WERI-Rb-1 (cell line): ENCODE results near the gene MRTFB.

ENCODE experiments used
- DNase-seq: peaks from one replicate; pipeline ENCODE4 v3.0.0-alpha.2; 2020
- H3K27ac ChIP-seq: fragments of 250-450 bp; sonication (Bioruptor Pico); 2 replicates; pipeline ENCODE4 v1.5.1; 2020; ENCODE audit warnings: mild to moderate bottlenecking, moderate library complexity
- H3K27me3 ChIP-seq: fragments of 250-450 bp; sonication (Bioruptor Pico); 2 replicates; pipeline ENCODE4 v1.5.1; 2021; ENCODE audit warnings: mild to moderate bottlenecking, low read depth, moderate library complexity; ENCODE audit not compliant: insufficient read depth, severe bottlenecking
- H3K36me3 ChIP-seq: fragments of 250-450 bp; sonication (Bioruptor Pico); 2 replicates; pipeline ENCODE4 v1.5.1; 2020; ENCODE audit warnings: mild to moderate bottlenecking, moderate library complexity
- H3K4me3 ChIP-seq: 2 replicates; pipeline ENCODE4 v1.5.1; 2011; ENCODE audit warnings: low read depth, mild to moderate bottlenecking, control low read depth, low read length
- H3K9me3 ChIP-seq: fragments of 250-450 bp; sonication (Bioruptor Pico); 2 replicates; pipeline ENCODE4 v1.5.1; 2021; ENCODE audit warnings: mild to moderate bottlenecking, moderate library complexity; ENCODE audit not compliant: severe bottlenecking
- CTCF ChIP-seq: IDR thresholded peaks from 2 replicates; pipeline ENCODE4 v1.5.1; 2011; ENCODE audit warnings: low read depth, mild to moderate bottlenecking, control low read depth, inconsistent platforms, low read length

MRTFB gene

GRCh38 chr16:14029658-14030057 lies 41.5 kb upstream of the MRTFB start:
- TF ChIP-seq CTCF, result no peak
- H3K4me3 ChIP-seq, result no peak overlapping the region
- H3K27ac ChIP-seq, result no peak overlapping the region

DNA sequence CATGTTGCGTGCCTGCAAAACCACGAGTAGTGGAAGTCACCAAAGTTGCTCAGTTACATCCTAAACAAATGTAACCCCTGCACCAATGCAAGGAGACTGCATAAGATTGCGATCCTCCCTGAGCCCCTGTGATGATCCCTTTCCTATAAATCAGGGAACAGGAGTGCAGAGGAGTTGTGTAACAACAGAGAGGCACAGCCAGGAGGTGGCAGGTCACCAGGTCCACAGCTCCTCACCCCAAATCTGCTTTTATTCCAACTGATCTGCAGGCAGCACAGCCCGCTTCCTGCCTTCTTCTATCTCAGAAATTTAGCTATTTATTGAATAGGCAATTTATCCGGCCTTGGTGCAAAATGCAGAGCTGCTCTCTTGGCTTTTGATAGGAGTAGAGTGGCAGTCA lies 36.0 kb upstream of the MRTFB start:
- Histone ChIP-seq H3K9me3 (no peaks in the 10 kb centered on the region), H3K36me3 (no peaks in the 10 kb centered on the region), H3K27me3 (no peaks in the 10 kb centered on the region), H3K27ac (no peak overlapping the region), H3K4me3 (no peak overlapping the region)
- no peak for TF ChIP-seq CTCF
- DNase-seq, result no peak

More at GRCh38 chr16:14029658-14030057, 41.5 kb upstream of the MRTFB start:
- H3K9me3 ChIP-seq, result no peaks in the 10 kb centered on the region
- no peaks in the 10 kb centered on the region for H3K27me3 ChIP-seq
- DNase-seq, result no peak
- no peaks in the 10 kb centered on the region for H3K36me3 ChIP-seq

GRCh38 chr16:14036889-14037288 lies 34.2 kb upstream of the MRTFB start:
- no peak for TF ChIP-seq CTCF
- Histone ChIP-seq H3K36me3 (no peaks in the 10 kb centered on the region), H3K27ac (no peak overlapping the region), H3K9me3 (no peaks in the 10 kb centered on the region), H3K4me3 (no peak overlapping the region), H3K27me3 (no peaks in the 10 kb centered on the region)
- no peak for DNase-seq

DNA sequence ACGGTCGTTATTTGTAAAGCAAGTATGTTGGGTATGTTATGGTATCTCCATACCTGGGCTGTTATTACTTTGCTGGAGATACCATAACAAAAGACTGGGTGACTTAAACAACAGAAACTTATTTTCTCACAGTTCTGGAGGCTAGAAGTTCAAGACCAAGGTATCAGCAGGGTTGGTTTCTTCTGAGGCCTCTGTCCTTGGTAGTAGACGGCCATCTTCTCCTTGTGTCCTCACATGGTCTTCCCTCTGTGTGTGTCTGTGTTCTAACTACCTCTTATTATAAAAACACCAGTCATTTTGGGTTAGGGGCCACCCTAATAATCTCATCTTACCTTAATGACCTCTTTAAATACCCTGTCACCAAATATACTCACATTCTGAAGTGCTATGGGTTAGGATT lies 33.2 kb upstream of the MRTFB start:
- Histone ChIP-seq H3K36me3 (no peaks in the 10 kb centered on the region), H3K27me3 (no peaks in the 10 kb centered on the region), H3K4me3 (no peak overlapping the region), H3K27ac (no peak overlapping the region), H3K9me3 (no peaks in the 10 kb centered on the region)
- no peak for TF ChIP-seq CTCF
- no peak for DNase-seq

- no peaks in the 10 kb centered on the region for H3K9me3 ChIP-seq
- no peak overlapping the region for H3K4me3 ChIP-seq
- no peaks in the 10 kb centered on the region for H3K36me3 ChIP-seq
- no peak for DNase-seq
- TF ChIP-seq CTCF, result no peak
- H3K27ac ChIP-seq, result no peak overlapping the region
- no peaks in the 10 kb centered on the region for H3K27me3 ChIP-seq
These were observed 30.0 kb upstream of the MRTFB start for GRCh38 chr16:14041164-14041563.

GRCh38 chr16:14042706-14043105 lies 28.4 kb upstream of the MRTFB start:
- H3K4me3 ChIP-seq, result no peak overlapping the region
- no peaks in the 10 kb centered on the region for H3K27me3 ChIP-seq
- TF ChIP-seq CTCF, result no peak
- no peaks in the 10 kb centered on the region for H3K36me3 ChIP-seq
- H3K27ac ChIP-seq, result no peak overlapping the region
- no peak for DNase-seq
- H3K9me3 ChIP-seq, result no peaks in the 10 kb centered on the region
